ENCODE measurements around the gene IFNE.

GRCh38 chr9:21516796-21517195 is 34.7 kb upstream of the IFNE start:
- TF ChIP-seq, protein P1, sequence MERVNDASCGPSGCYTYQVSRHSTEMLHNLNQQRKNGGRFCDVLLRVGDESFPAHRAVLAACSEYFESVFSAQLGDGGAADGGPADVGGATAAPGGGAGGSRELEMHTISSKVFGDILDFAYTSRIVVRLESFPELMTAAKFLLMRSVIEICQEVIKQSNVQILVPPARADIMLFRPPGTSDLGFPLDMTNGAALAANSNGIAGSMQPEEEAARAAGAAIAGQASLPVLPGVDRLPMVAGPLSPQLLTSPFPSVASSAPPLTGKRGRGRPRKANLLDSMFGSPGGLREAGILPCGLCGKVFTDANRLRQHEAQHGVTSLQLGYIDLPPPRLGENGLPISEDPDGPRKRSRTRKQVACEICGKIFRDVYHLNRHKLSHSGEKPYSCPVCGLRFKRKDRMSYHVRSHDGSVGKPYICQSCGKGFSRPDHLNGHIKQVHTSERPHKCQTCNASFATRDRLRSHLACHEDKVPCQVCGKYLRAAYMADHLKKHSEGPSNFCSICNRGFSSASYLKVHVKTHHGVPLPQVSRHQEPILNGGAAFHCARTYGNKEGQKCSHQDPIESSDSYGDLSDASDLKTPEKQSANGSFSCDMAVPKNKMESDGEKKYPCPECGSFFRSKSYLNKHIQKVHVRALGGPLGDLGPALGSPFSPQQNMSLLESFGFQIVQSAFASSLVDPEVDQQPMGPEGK (CRISPR knock-in tag; IDR thresholded peaks at IDR 0.05; ENCODE audit: borderline replicate concordance): no peak
- TF ChIP-seq GLIS3 (CRISPR knock-in tag; IDR thresholded peaks at IDR 0.05): no peak
- TF ChIP-seq ZFP30 (CRISPR knock-in tag; IDR thresholded peaks at IDR 0.05): no peak
- TF ChIP-seq, protein P2, sequence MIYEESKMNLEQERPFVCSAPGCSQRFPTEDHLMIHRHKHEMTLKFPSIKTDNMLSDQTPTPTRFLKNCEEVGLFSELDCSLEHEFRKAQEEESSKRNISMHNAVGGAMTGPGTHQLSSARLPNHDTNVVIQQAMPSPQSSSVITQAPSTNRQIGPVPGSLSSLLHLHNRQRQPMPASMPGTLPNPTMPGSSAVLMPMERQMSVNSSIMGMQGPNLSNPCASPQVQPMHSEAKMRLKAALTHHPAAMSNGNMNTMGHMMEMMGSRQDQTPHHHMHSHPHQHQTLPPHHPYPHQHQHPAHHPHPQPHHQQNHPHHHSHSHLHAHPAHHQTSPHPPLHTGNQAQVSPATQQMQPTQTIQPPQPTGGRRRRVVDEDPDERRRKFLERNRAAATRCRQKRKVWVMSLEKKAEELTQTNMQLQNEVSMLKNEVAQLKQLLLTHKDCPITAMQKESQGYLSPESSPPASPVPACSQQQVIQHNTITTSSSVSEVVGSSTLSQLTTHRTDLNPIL (CRISPR knock-in tag; IDR thresholded peaks at IDR 0.05; ENCODE audit: low read depth): no peak
- TF ChIP-seq SNAI2 (CRISPR knock-in tag; IDR thresholded peaks at IDR 0.05): no peak
- TF ChIP-seq PPARA (CRISPR knock-in tag; IDR thresholded peaks at IDR 0.05; ENCODE audit: borderline replicate concordance): no peak
- TF ChIP-seq, protein P3, sequence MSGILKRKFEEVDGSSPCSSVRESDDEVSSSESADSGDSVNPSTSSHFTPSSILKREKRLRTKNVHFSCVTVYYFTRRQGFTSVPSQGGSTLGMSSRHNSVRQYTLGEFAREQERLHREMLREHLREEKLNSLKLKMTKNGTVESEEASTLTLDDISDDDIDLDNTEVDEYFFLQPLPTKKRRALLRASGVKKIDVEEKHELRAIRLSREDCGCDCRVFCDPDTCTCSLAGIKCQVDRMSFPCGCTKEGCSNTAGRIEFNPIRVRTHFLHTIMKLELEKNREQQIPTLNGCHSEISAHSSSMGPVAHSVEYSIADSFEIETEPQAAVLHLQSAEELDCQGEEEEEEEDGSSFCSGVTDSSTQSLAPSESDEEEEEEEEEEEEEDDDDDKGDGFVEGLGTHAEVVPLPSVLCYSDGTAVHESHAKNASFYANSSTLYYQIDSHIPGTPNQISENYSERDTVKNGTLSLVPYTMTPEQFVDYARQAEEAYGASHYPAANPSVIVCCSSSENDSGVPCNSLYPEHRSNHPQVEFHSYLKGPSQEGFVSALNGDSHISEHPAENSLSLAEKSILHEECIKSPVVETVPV (CRISPR knock-in tag; IDR thresholded peaks at IDR 0.05): no peak
- no peak for TF ChIP-seq ZC3H10 (CRISPR knock-in tag; IDR thresholded peaks at IDR 0.05)
- no peak for TF ChIP-seq TCF4 (CRISPR knock-in tag; IDR thresholded peaks at IDR 0.05; ENCODE audit: borderline replicate concordance)
